Trophoblast cell (in vitro differentiated cells and primary cell): ENCODE data around the gene RAD51B.
"Not testable (repeated sequence)": the region's sequence is repeated elsewhere in the genome, so short reads cannot be mapped to it uniquely, and the experiment has no call there.

Experiments used
- DNase-seq, 2 donors: peaks; one replicate each; pipeline ENCODE4 v3.0.0-alpha.2; 2016
- H2AFZ ChIP-seq: 2 replicates; pipeline ENCODE4 v1.6.1; 2013; ENCODE audit warnings: low read length, moderate library complexity, mild to moderate bottlenecking; ENCODE audit not compliant: insufficient read depth, poor library complexity
- H2AK5ac ChIP-seq: 2 replicates; pipeline ENCODE4 v1.6.1; 2013; ENCODE audit warnings: mild to moderate bottlenecking, low read length
- H2BK120ac ChIP-seq: 2 replicates; pipeline ENCODE4 v1.6.1; 2013; ENCODE audit warnings: low read length, mild to moderate bottlenecking, moderate library complexity; ENCODE audit not compliant: insufficient read depth, poor library complexity
- H2BK12ac ChIP-seq: 2 replicates; pipeline ENCODE4 v1.6.1; 2013; ENCODE audit warnings: mild to moderate bottlenecking, low read length, moderate library complexity
- H2BK5ac ChIP-seq: 2 replicates; pipeline ENCODE4 v1.6.1; 2013; ENCODE audit warnings: low read length, low read depth, moderate library complexity, mild to moderate bottlenecking; ENCODE audit not compliant: poor library complexity
- H3K14ac ChIP-seq: 2 replicates; pipeline ENCODE4 v1.6.1; 2013; ENCODE audit warnings: mild to moderate bottlenecking, low read length
- H3K18ac ChIP-seq: 2 replicates; pipeline ENCODE4 v1.6.1; 2013; ENCODE audit warnings: mild to moderate bottlenecking, low read length
- H3K23ac ChIP-seq: 2 replicates; pipeline ENCODE4 v1.6.1; 2013; ENCODE audit warnings: low read length
- H3K27ac ChIP-seq: 2 replicates; pipeline ENCODE4 v1.5.1; 2013; ENCODE audit warnings: low read depth, mild to moderate bottlenecking, inconsistent platforms, low read length, moderate library complexity
- H3K27me3 ChIP-seq: 2 replicates; pipeline ENCODE4 v1.6.1; 2013; ENCODE audit warnings: inconsistent platforms, mild to moderate bottlenecking, low read length, moderate library complexity; ENCODE audit not compliant: insufficient read depth
- H3K36me3 ChIP-seq, 2 experiments: 1 replicate in 1 of 2; 2 replicates in 1 of 2; pipeline ENCODE4 v1.6.1; 2013; ENCODE audit warnings: low read length in 2 of 2, mild to moderate bottlenecking in 2 of 2, moderate library complexity in 1 of 2; ENCODE audit not compliant: insufficient read depth in 2 of 2, control insufficient read depth in 1 of 2
- H3K4ac ChIP-seq: 2 replicates; pipeline ENCODE4 v1.6.1; 2013; ENCODE audit warnings: low read depth, mild to moderate bottlenecking, low read length, moderate library complexity
- H3K4me1 ChIP-seq, 2 experiments: 1 replicate in 1 of 2; 2 replicates in 1 of 2; pipeline ENCODE4 v1.6.1; 2013; ENCODE audit warnings: low read length in 2 of 2, mild to moderate bottlenecking in 2 of 2, moderate library complexity in 1 of 2; ENCODE audit not compliant: insufficient read depth in 2 of 2, control insufficient read depth in 1 of 2
- H3K4me2 ChIP-seq: 2 replicates; pipeline ENCODE4 v1.6.1; 2013; ENCODE audit warnings: inconsistent platforms, mild to moderate bottlenecking, low read length, moderate library complexity
- H3K4me3 ChIP-seq: 2 replicates; pipeline ENCODE4 v1.5.1; 2013; ENCODE audit warnings: mild to moderate bottlenecking, low read depth, low read length, inconsistent platforms
- H3K79me1 ChIP-seq: one replicate; pipeline ENCODE4 v1.6.1; 2013; ENCODE audit warnings: low read length
- H3K79me2 ChIP-seq: 2 replicates; pipeline ENCODE4 v1.6.1; 2013; ENCODE audit warnings: low read length, mild to moderate bottlenecking; ENCODE audit not compliant: control insufficient read depth, insufficient read depth, poor library complexity
- H3K9ac ChIP-seq: 2 replicates; pipeline ENCODE4 v1.6.1; 2013; ENCODE audit warnings: mild to moderate bottlenecking, low read length
- H3K9me3 ChIP-seq: 2 replicates; pipeline ENCODE4 v1.6.1; 2013; ENCODE audit warnings: low read depth, mild to moderate bottlenecking, control low read depth, inconsistent platforms, low read length; ENCODE audit not compliant: insufficient read depth
- H4K12ac ChIP-seq: 2 replicates; pipeline ENCODE4 v1.6.1; 2013; ENCODE audit warnings: low read depth, mild to moderate bottlenecking, low read length, moderate library complexity
- H4K8ac ChIP-seq: 2 replicates; pipeline ENCODE4 v1.6.1; 2013; ENCODE audit warnings: low read depth, mild to moderate bottlenecking, low read length, moderate library complexity
- H4K91ac ChIP-seq: one replicate; pipeline ENCODE4 v1.6.1; 2013; ENCODE audit warnings: low read depth, mild to moderate bottlenecking, low read length, moderate library complexity
- WGBS: extraction: QIAGEN DNeasy Blood & Tissue Kit; methylation state at CpG from one replicate; pipeline ENCODE4 v1.1.7; 2013; ENCODE audit warnings: missing lambda C conversion rate; ENCODE audit not compliant: insufficient read length, insufficient coverage; ENCODE audit errors: extremely low coverage; 5-methylcytosine and 5-hydroxymethylcytosine counted together

The RAD51B gene

DNA sequence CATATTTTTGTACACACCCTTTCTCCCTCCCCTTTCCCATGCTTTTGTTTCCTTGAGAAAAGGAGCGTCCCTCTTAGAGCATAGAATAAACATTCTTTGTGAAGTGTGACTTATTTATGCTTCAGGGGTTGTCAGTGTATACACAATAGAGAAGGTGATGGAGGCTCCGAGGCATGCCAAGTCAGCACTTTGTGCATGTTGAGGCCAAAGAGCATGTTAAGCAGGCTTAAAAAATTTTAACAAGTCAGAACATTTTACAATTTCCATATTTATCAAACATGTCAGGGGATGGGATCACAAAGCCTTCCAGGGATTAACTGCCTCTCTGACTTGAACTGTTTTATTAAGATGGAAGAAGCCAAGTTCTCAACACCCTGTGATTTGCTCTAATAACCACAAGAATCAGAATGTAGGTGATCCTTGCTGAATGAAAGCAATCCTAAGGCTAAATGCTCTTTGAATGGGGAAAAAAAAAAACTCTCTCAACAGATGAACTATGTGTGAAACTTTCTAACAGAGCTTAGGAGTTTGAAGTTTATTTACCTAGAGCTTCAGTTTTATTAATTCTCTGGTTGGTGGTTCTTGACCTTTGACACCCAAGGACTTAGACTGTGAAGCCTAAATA, 223.1 kb downstream of the RAD51B start:
- Histone ChIP-seq H3K79me1 (peaks cover 7% of the 10 kb centered on the region), H2BK12ac (no peak overlapping the region), H4K91ac (no peak overlapping the region), H3K18ac (no peak overlapping the region), H3K27ac (no peak overlapping the region), H3K9ac (no peak overlapping the region), H3K14ac (no peak overlapping the region), H2AFZ (no peak overlapping the region), H2AK5ac (no peak overlapping the region), H4K8ac (no peak overlapping the region), H2BK120ac (no peak overlapping the region), H3K36me3 (no peaks in the 10 kb centered on the region), H2BK5ac (no peak overlapping the region), H4K12ac (no peak overlapping the region), H3K23ac (no peak overlapping the region), H3K79me2 (no peaks in the 10 kb centered on the region), H3K9me3 (no peaks in the 10 kb centered on the region), H3K4ac (no peak overlapping the region), H3K27me3 (no peaks in the 10 kb centered on the region), H3K4me3 (no peak overlapping the region), H3K4me1 (peaks cover 0 to 3% of the 10 kb centered on the region in 2 experiments), H3K4me2 (no peak overlapping the region)
- DNase-seq = no peak
- no CpG with 5 or more reads among the region's 2 CpGs for WGBS

DNA sequence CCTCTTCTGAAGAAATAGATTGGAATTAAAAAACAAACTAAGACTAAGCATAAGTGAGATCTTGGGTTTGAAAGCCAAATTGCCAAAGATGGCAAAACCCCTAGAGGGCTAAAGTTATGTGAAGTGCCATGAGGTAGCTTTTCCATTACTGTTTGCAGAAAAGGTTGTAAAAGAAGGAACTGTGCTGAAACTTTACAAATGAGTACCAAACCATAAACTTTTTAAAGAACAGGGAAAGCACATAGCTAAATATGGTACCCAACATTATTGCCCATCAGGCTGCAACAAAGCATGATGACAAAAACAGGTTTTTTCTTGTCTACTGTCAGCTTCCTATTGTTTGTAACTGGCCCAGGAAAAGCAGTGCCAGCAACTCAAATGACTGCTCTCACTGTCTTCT, 224.2 kb downstream of the RAD51B start:
- Histone ChIP-seq H3K79me2 (no peaks in the 10 kb centered on the region), H4K12ac (no peak overlapping the region), H3K27me3 (no peaks in the 10 kb centered on the region), H3K9ac (no peak overlapping the region), H2BK5ac (no peak overlapping the region), H3K14ac (no peak overlapping the region), H3K9me3 (no peaks in the 10 kb centered on the region), H3K4me3 (no peak overlapping the region), H4K8ac (no peak overlapping the region), H3K27ac (no peak overlapping the region), H3K4ac (no peak overlapping the region), H3K79me1 (peaks cover 7% of the 10 kb centered on the region), H2AK5ac (no peak overlapping the region), H4K91ac (no peak overlapping the region), H3K4me2 (no peak overlapping the region), H3K18ac (no peak overlapping the region), H2BK12ac (no peak overlapping the region), H3K36me3 (no peaks in the 10 kb centered on the region), H3K4me1 (peaks cover 0 to 3% of the 10 kb centered on the region in 2 experiments), H2BK120ac (no peak overlapping the region), H3K23ac (no peak overlapping the region), H2AFZ (no peak overlapping the region)
- DNase-seq = no peak

DNA sequence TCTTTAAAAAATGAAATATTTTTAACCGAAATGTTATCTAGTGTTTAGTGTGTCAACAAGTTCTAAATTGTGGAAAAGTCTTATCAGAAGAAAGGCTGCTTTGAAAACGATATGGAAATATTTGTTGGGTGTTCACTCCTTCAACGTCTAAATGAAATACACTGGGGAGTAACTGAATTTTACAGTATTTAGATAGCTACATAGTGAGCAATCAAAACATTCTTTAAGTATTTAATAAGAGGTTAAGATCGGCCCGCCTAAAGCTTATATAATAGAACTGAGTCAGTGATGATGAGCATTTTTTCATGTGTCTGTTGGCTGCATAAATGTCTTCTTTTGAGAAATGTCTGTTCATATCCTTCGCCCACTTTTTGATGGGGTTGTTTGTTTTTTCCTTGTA, 228.3 kb downstream of the RAD51B start:
- H2BK120ac ChIP-seq = no peak overlapping the region
- no peaks in the 10 kb centered on the region for H3K27me3 ChIP-seq
- no peaks in the 10 kb centered on the region for H3K79me2 ChIP-seq
- no peak overlapping the region for H3K23ac ChIP-seq
- H4K12ac ChIP-seq = no peak overlapping the region
- H2BK12ac ChIP-seq = no peak overlapping the region
- no CpG with 5 or more reads among the region's 6 CpGs for WGBS
- H3K9me3 ChIP-seq = no peaks in the 10 kb centered on the region
- no peak overlapping the region for H3K4ac ChIP-seq
- peaks cover 2% of the 10 kb centered on the region for H3K79me1 ChIP-seq
- H2AFZ ChIP-seq = no peak overlapping the region
- DNase-seq = no peak
- H3K4me1 ChIP-seq = no peaks in the 10 kb centered on the region
- H2AK5ac ChIP-seq = no peak overlapping the region
- no peak overlapping the region for H3K27ac ChIP-seq
- no peak overlapping the region for H3K4me2 ChIP-seq
- no peak overlapping the region for H3K4me3 ChIP-seq
- no peak overlapping the region for H3K14ac ChIP-seq
- H3K18ac ChIP-seq = no peak overlapping the region
- H3K9ac ChIP-seq = no peak overlapping the region
- no peak overlapping the region for H2BK5ac ChIP-seq
- H4K91ac ChIP-seq = no peak overlapping the region
- H4K8ac ChIP-seq = no peak overlapping the region
- no peaks in the 10 kb centered on the region for H3K36me3 ChIP-seq

GRCh38 chr14:68048815-68049214, 229.2 kb downstream of the RAD51B start:
- not testable (repeated sequence) for H3K4me1 ChIP-seq, H3K14ac ChIP-seq, H2AK5ac ChIP-seq, H3K23ac ChIP-seq, H2AFZ ChIP-seq, H2BK5ac ChIP-seq, H3K27ac ChIP-seq, H3K36me3 ChIP-seq, DNase-seq, H3K79me2 ChIP-seq, H3K18ac ChIP-seq, H3K4me3 ChIP-seq, H4K12ac ChIP-seq, H3K27me3 ChIP-seq, H3K9ac ChIP-seq, H3K4me2 ChIP-seq, H3K9me3 ChIP-seq, H3K79me1 ChIP-seq, H4K8ac ChIP-seq, H3K4ac ChIP-seq, H2BK120ac ChIP-seq, H4K91ac ChIP-seq, H2BK12ac ChIP-seq
- WGBS = no CpG with 5 or more reads among the region's 2 CpGs
